ENCODE measurements around the gene RUFY4.
"Not testable (repeated sequence)": the region's sequence is repeated elsewhere in the genome, so short reads cannot be mapped to it uniquely, and the experiment has no call there.

The RUFY4 gene

GRCh38 chr2:218068721-218069334 is at the start of gene RUFY4:
TSS of gene RUFY4 (plus strand) at chr2:218069253. CDS start at chr2:218070606, 1,353 bp downstream.
- not testable (repeated sequence) for H3K36me3 ChIP-seq (ENCODE audit: insufficient read depth, low read length); H3K4me1 ChIP-seq (ENCODE audit: insufficient read depth, low read length); H3K9me3 ChIP-seq (ENCODE audit: control insufficient read depth, insufficient read depth, low read length); H3K9ac ChIP-seq (ENCODE audit: low read depth, low read length)

- no peaks in the 10 kb centered on the region for H3K36me3 ChIP-seq (ENCODE audit: insufficient read depth, low read length)
- H3K9me3 ChIP-seq (ENCODE audit: control insufficient read depth, insufficient read depth, low read length) = no peaks in the 10 kb centered on the region
- H3K9ac ChIP-seq (ENCODE audit: low read depth, low read length) = no peak overlapping the region
- H3K4me1 ChIP-seq (ENCODE audit: insufficient read depth, low read length) = peaks cover 25% of the 10 kb centered on the region; the same call in 1 of the 2 replicates
Measured at GRCh38 chr2:218019411-218020060, 49.5 kb upstream of the RUFY4 start.

GRCh38 chr2:218020281-218020680 is 48.8 kb upstream of the RUFY4 start:
- Histone ChIP-seq H3K9me3 (ENCODE audit: control insufficient read depth, insufficient read depth, low read length) (no peaks in the 10 kb centered on the region), H3K36me3 (ENCODE audit: insufficient read depth, low read length) (no peaks in the 10 kb centered on the region), H3K9ac (ENCODE audit: low read depth, low read length) (no peak overlapping the region), H3K4me1 (ENCODE audit: insufficient read depth, low read length) (peaks cover 26% of the 10 kb centered on the region; the same call in 1 of the 2 replicates)

GRCh38 chr2:218020966-218021535 is 48.0 kb upstream of the RUFY4 start:
- no peaks in the 10 kb centered on the region for H3K9me3 ChIP-seq (ENCODE audit: control insufficient read depth, insufficient read depth, low read length)
- no peaks in the 10 kb centered on the region for H3K36me3 ChIP-seq (ENCODE audit: insufficient read depth, low read length)
- peaks cover 29% of the 10 kb centered on the region; the same call in 1 of the 2 replicates for H3K4me1 ChIP-seq (ENCODE audit: insufficient read depth, low read length)
- H3K9ac ChIP-seq (ENCODE audit: low read depth, low read length) = no peak overlapping the region

- Histone ChIP-seq H3K4me1 (ENCODE audit: insufficient read depth, low read length) (peaks cover 26% of the 10 kb centered on the region; the same call in 1 of the 2 replicates), H3K36me3 (ENCODE audit: insufficient read depth, low read length) (no peaks in the 10 kb centered on the region), H3K9ac (ENCODE audit: low read depth, low read length) (no peak overlapping the region), H3K9me3 (ENCODE audit: control insufficient read depth, insufficient read depth, low read length) (no peaks in the 10 kb centered on the region)
Measured at GRCh38 chr2:218021536-218022071, 47.4 kb upstream of the RUFY4 start.

- Histone ChIP-seq H3K4me1 (ENCODE audit: insufficient read depth, low read length) (peaks cover 26% of the 10 kb centered on the region; the same call in 1 of the 2 replicates), H3K9ac (ENCODE audit: low read depth, low read length) (no peak overlapping the region), H3K9me3 (ENCODE audit: control insufficient read depth, insufficient read depth, low read length) (no peaks in the 10 kb centered on the region), H3K36me3 (ENCODE audit: insufficient read depth, low read length) (no peaks in the 10 kb centered on the region)
Measured at GRCh38 chr2:218022131-218022850, 46.8 kb upstream of the RUFY4 start.

- Histone ChIP-seq H3K36me3 (ENCODE audit: insufficient read depth, low read length) (no peaks in the 10 kb centered on the region), H3K9me3 (ENCODE audit: control insufficient read depth, insufficient read depth, low read length) (no peaks in the 10 kb centered on the region), H3K9ac (ENCODE audit: low read depth, low read length) (no peak overlapping the region), H3K4me1 (ENCODE audit: insufficient read depth, low read length) (peaks cover 26% of the 10 kb centered on the region; the same call in 1 of the 2 replicates)
Measured at GRCh38 chr2:218022851-218023530, 46.1 kb upstream of the RUFY4 start.

- Histone ChIP-seq H3K4me1 (ENCODE audit: insufficient read depth, low read length) (peaks cover 22% of the 10 kb centered on the region; the same call in 1 of the 2 replicates), H3K9ac (ENCODE audit: low read depth, low read length) (no peak overlapping the region), H3K36me3 (ENCODE audit: insufficient read depth, low read length) (no peaks in the 10 kb centered on the region), H3K9me3 (ENCODE audit: control insufficient read depth, insufficient read depth, low read length) (no peaks in the 10 kb centered on the region)
Measured at GRCh38 chr2:218023636-218024035, 45.4 kb upstream of the RUFY4 start.

- Histone ChIP-seq H3K9ac (ENCODE audit: low read depth, low read length) (no peak overlapping the region), H3K4me1 (ENCODE audit: insufficient read depth, low read length) (peaks cover 21% of the 10 kb centered on the region; the same call in 1 of the 2 replicates), H3K36me3 (ENCODE audit: insufficient read depth, low read length) (no peaks in the 10 kb centered on the region), H3K9me3 (ENCODE audit: control insufficient read depth, insufficient read depth, low read length) (no peaks in the 10 kb centered on the region)
Measured at GRCh38 chr2:218024336-218024735, 44.7 kb upstream of the RUFY4 start.

- H3K4me1 ChIP-seq (ENCODE audit: insufficient read depth, low read length) = peaks cover 19% of the 10 kb centered on the region; the same call in 1 of the 2 replicates
Measured at GRCh38 chr2:218024871-218025270, 44.2 kb upstream of the RUFY4 start.

GRCh38 chr2:218026244-218026643 is 42.8 kb upstream of the RUFY4 start:
- Histone ChIP-seq H3K9ac (ENCODE audit: low read depth, low read length) (no peak overlapping the region), H3K36me3 (ENCODE audit: insufficient read depth, low read length) (no peaks in the 10 kb centered on the region), H3K9me3 (ENCODE audit: control insufficient read depth, insufficient read depth, low read length) (no peaks in the 10 kb centered on the region), H3K4me1 (ENCODE audit: insufficient read depth, low read length) (peaks cover 17% of the 10 kb centered on the region)

More at GRCh38 chr2:218024871-218025270, 44.2 kb upstream of the RUFY4 start:
- Histone ChIP-seq H3K36me3 (ENCODE audit: insufficient read depth, low read length) (no peaks in the 10 kb centered on the region), H3K9me3 (ENCODE audit: control insufficient read depth, insufficient read depth, low read length) (no peaks in the 10 kb centered on the region), H3K9ac (ENCODE audit: low read depth, low read length) (no peak overlapping the region)

GRCh38 chr2:218026676-218027425 is 42.2 kb upstream of the RUFY4 start:
- H3K36me3 ChIP-seq (ENCODE audit: insufficient read depth, low read length) = no peaks in the 10 kb centered on the region
- no peak overlapping the region for H3K9ac ChIP-seq (ENCODE audit: low read depth, low read length)
- no peaks in the 10 kb centered on the region for H3K9me3 ChIP-seq (ENCODE audit: control insufficient read depth, insufficient read depth, low read length)
- peaks cover 16% of the 10 kb centered on the region for H3K4me1 ChIP-seq (ENCODE audit: insufficient read depth, low read length)

- Histone ChIP-seq H3K9me3 (ENCODE audit: control insufficient read depth, insufficient read depth, low read length) (no peaks in the 10 kb centered on the region), H3K36me3 (ENCODE audit: insufficient read depth, low read length) (no peaks in the 10 kb centered on the region), H3K9ac (ENCODE audit: low read depth, low read length) (no peak overlapping the region), H3K4me1 (ENCODE audit: insufficient read depth, low read length) (peaks cover 13% of the 10 kb centered on the region)
Measured at GRCh38 chr2:218027426-218028188, 41.4 kb upstream of the RUFY4 start.
